Liver (tissue), 3 donors: Measurements from ENCODE around the gene TUBB4B.

Source experiments
- EGR1 ChIP-seq, 2 donors: IDR thresholded peaks; 2 replicates each; pipeline ENCODE4 v1.6.1; 2016 to 2018; ENCODE audit warnings: antibody characterized with exemption in 2 of 2, low read depth in 2 of 2
- GABPA ChIP-seq, 2 donors: IDR thresholded peaks in 1 of 2; conservative IDR thresholded peaks in 1 of 2; 2 replicates each; pipeline ENCODE4 v1.6.1; 2016; ENCODE audit warnings: antibody characterized with exemption in 2 of 2, mild to moderate bottlenecking in 1 of 2, moderate library complexity in 1 of 2
- HNF4A ChIP-seq, 2 donors: conservative IDR thresholded peaks; 2 replicates each; pipeline ENCODE4 v1.6.1; 2016; ENCODE audit warnings: antibody characterized with exemption in 2 of 2, mild to moderate bottlenecking in 2 of 2
- JUND ChIP-seq, 2 donors: IDR thresholded peaks; 2 replicates each; pipeline ENCODE4 v1.6.1; 2016; ENCODE audit warnings: antibody characterized with exemption in 2 of 2
- RAD21 ChIP-seq, 2 donors: IDR thresholded peaks; 2 replicates each; pipeline ENCODE4 v1.6.1; 2016; ENCODE audit warnings: antibody characterized with exemption in 2 of 2, mild to moderate bottlenecking in 2 of 2
- RXRA ChIP-seq, 2 donors: IDR thresholded peaks; 2 replicates each; pipeline ENCODE4 v1.6.1; 2017 to 2018; ENCODE audit warnings: antibody characterized with exemption in 2 of 2, mild to moderate bottlenecking in 1 of 2
- SP1 ChIP-seq: IDR thresholded peaks from 2 replicates; pipeline ENCODE4 v1.6.1; 2018; ENCODE audit warnings: antibody characterized with exemption, mild to moderate bottlenecking
- TAF1 ChIP-seq: conservative IDR thresholded peaks from 2 replicates; pipeline ENCODE4 v1.6.1; 2016; ENCODE audit warnings: antibody characterized with exemption, mild to moderate bottlenecking
- YY1 ChIP-seq: IDR thresholded peaks from 2 replicates; pipeline ENCODE4 v1.6.1; 2016; ENCODE audit warnings: antibody characterized with exemption, mild to moderate bottlenecking
- TF ChIP-seq, protein P1 (sequence below): fragments of 150-350 bp; IDR thresholded peaks from 2 replicates; pipeline ENCODE4 v1.5.1; 2017; ENCODE audit warnings: improper control_type of control experiment, low read depth, low read length; ENCODE audit not compliant: missing input control
- TF ChIP-seq, protein P2 (sequence below): IDR thresholded peaks from 2 replicates; pipeline ENCODE4 v1.6.1; 2016; ENCODE audit warnings: antibody characterized with exemption
- TF ChIP-seq, protein P3 (sequence below): IDR thresholded peaks from 2 replicates; pipeline ENCODE4 v1.6.1; 2016; ENCODE audit warnings: antibody characterized with exemption, mild to moderate bottlenecking
- TF ChIP-seq, protein P4 (sequence below): IDR thresholded peaks from 2 replicates; pipeline ENCODE4 v1.6.1; 2016; ENCODE audit warnings: antibody characterized with exemption
- donor health status: healthy.
- donor health status: healthy.

DNA sequence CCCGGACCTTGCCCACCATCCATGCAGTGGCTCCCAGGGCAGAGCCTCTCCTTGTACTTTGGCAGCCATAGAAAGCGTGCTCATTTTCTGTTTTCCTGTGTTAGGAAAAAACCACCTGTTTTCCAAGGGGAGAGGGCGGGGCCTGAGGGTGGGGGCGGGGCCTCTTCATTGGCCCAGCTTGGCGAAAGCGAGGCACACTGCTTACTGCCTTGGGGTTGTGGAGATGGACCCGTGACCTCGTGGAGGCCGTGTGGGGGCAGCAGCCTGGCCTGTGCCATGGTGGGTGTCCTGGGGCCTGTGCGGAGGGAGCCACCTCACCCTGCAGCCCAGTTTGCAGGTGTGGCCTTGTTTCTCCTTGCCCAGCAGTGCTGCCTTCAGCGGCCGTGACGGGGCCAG is 32.0 kb downstream of the TUBB4B start:
- TF ChIP-seq, protein P1, sequence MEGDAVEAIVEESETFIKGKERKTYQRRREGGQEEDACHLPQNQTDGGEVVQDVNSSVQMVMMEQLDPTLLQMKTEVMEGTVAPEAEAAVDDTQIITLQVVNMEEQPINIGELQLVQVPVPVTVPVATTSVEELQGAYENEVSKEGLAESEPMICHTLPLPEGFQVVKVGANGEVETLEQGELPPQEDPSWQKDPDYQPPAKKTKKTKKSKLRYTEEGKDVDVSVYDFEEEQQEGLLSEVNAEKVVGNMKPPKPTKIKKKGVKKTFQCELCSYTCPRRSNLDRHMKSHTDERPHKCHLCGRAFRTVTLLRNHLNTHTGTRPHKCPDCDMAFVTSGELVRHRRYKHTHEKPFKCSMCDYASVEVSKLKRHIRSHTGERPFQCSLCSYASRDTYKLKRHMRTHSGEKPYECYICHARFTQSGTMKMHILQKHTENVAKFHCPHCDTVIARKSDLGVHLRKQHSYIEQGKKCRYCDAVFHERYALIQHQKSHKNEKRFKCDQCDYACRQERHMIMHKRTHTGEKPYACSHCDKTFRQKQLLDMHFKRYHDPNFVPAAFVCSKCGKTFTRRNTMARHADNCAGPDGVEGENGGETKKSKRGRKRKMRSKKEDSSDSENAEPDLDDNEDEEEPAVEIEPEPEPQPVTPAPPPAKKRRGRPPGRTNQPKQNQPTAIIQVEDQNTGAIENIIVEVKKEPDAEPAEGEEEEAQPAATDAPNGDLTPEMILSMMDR, result no peak
- TF ChIP-seq YY1 (no peak), JUND (IDR thresholded peaks at IDR 0.05) (no peak), SP1 (no peak), TAF1 (no peak), HNF4A (conservative IDR thresholded peaks at IDR 0.05) (no peak), RXRA (IDR thresholded peaks at IDR 0.05) (no peak), RAD21 (IDR thresholded peaks at IDR 0.05) (no peak), EGR1 (IDR thresholded peaks at IDR 0.05; ENCODE audit: low read depth in 2 of 2) (no peak), GABPA (IDR thresholded peaks at IDR 0.05 in 1 of 2, conservative IDR thresholded peaks at IDR 0.05 in 1 of 2) (no peak)
- TF ChIP-seq, protein P2, sequence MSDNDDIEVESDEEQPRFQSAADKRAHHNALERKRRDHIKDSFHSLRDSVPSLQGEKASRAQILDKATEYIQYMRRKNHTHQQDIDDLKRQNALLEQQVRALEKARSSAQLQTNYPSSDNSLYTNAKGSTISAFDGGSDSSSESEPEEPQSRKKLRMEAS, result no peak
- TF ChIP-seq, protein P3, sequence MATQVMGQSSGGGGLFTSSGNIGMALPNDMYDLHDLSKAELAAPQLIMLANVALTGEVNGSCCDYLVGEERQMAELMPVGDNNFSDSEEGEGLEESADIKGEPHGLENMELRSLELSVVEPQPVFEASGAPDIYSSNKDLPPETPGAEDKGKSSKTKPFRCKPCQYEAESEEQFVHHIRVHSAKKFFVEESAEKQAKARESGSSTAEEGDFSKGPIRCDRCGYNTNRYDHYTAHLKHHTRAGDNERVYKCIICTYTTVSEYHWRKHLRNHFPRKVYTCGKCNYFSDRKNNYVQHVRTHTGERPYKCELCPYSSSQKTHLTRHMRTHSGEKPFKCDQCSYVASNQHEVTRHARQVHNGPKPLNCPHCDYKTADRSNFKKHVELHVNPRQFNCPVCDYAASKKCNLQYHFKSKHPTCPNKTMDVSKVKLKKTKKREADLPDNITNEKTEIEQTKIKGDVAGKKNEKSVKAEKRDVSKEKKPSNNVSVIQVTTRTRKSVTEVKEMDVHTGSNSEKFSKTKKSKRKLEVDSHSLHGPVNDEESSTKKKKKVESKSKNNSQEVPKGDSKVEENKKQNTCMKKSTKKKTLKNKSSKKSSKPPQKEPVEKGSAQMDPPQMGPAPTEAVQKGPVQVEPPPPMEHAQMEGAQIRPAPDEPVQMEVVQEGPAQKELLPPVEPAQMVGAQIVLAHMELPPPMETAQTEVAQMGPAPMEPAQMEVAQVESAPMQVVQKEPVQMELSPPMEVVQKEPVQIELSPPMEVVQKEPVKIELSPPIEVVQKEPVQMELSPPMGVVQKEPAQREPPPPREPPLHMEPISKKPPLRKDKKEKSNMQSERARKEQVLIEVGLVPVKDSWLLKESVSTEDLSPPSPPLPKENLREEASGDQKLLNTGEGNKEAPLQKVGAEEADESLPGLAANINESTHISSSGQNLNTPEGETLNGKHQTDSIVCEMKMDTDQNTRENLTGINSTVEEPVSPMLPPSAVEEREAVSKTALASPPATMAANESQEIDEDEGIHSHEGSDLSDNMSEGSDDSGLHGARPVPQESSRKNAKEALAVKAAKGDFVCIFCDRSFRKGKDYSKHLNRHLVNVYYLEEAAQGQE, result no peak
- TF ChIP-seq, protein P4, sequence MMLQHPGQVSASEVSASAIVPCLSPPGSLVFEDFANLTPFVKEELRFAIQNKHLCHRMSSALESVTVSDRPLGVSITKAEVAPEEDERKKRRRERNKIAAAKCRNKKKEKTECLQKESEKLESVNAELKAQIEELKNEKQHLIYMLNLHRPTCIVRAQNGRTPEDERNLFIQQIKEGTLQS, result no peak
